GM18517 (cell line): ENCODE results near the gene KCMF1.
A peak's percentile ranks its signal among the peaks of the same experiment; 100 is the strongest.
"Not testable (repeated sequence)": the region's sequence is repeated elsewhere in the genome, so short reads cannot be mapped to it uniquely, and the experiment has no call there.

Source experiments
- ATAC-seq: cut with Tn5 transposase; IDR thresholded peaks from one replicate; pipeline ENCODE4 v1.9.1; 2021; ENCODE audit warnings: mild to moderate bottlenecking, moderate library complexity; ENCODE audit not compliant: unreplicated experiment

The KCMF1 gene

GRCh38 chr2:84970868-84971509, at the start of gene KCMF1:
KCMF1 (plus strand) TSS chr2:84971161; CDS start chr2:84971452, 291 bp downstream.
- peak; percentile 36 for ATAC-seq

GRCh38 chr2:84923009-84923408, 48.0 kb upstream of the KCMF1 start:
- no peak for ATAC-seq

- no peak for ATAC-seq
Observed at GRCh38 chr2:84924173-84925106, 46.5 kb upstream of the KCMF1 start.

- ATAC-seq = no peak
Observed at GRCh38 chr2:84925336-84925723, 45.6 kb upstream of the KCMF1 start.

- peak; percentile 87 for ATAC-seq
Observed at GRCh38 chr2:84925724-84926376, 45.1 kb upstream of the KCMF1 start.

- ATAC-seq = no peak
Observed at GRCh38 chr2:84927275-84927627, 43.7 kb upstream of the KCMF1 start.

- peak; percentile 63 for ATAC-seq
Observed at GRCh38 chr2:84931384-84931821, 39.6 kb upstream of the KCMF1 start.

- ATAC-seq = peak; percentile 44
Observed at GRCh38 chr2:84938194-84938879, 32.6 kb upstream of the KCMF1 start.

- ATAC-seq = peak; percentile 82
Observed at GRCh38 chr2:84939426-84940087, 31.4 kb upstream of the KCMF1 start.

GRCh38 chr2:84940088-84940470, 30.9 kb upstream of the KCMF1 start:
- peak; percentile 3 for ATAC-seq

- no peak for ATAC-seq
Observed at GRCh38 chr2:84940831-84941412, 30.0 kb upstream of the KCMF1 start.

GRCh38 chr2:84942166-84942565, 28.8 kb upstream of the KCMF1 start:
- no peak for ATAC-seq

- ATAC-seq = peak; percentile 38
Observed at GRCh38 chr2:84942964-84943421, 28.0 kb upstream of the KCMF1 start.

- no peak for ATAC-seq
Observed at GRCh38 chr2:84944295-84944909, 26.6 kb upstream of the KCMF1 start.

GRCh38 chr2:84945838-84946203, 25.1 kb upstream of the KCMF1 start:
- not testable (repeated sequence) for ATAC-seq

- ATAC-seq = peak; percentile 75
Observed at GRCh38 chr2:84946204-84947009, 24.6 kb upstream of the KCMF1 start.

GRCh38 chr2:84947010-84947593, 23.9 kb upstream of the KCMF1 start:
- no peak for ATAC-seq

GRCh38 chr2:84953535-84953934, 17.4 kb upstream of the KCMF1 start:
- no peak for ATAC-seq
